Uterus (tissue), 4 donors: ENCODE measurements around the gene NTRK2. TPM values are rescaled to one million over a fixed set of nuclear protein-coding genes. Genes with fewer than 3 reads are reported as not detected.

ENCODE experiments used
- DNase-seq, 2 donors: peaks; one replicate each; pipeline ENCODE4 v3.0.0-alpha.2; 2019 to 2020
- H3K27ac ChIP-seq, 2 donors: fragments of 200-600 bp; sonication (generic); 1 replicate in 1 of 2; 2 replicates in 1 of 2; pipeline ENCODE4 v1.5.1; 2016 to 2018
- H3K27me3 ChIP-seq, 2 donors: fragments of 200-600 bp; sonication (generic); one replicate each; pipeline ENCODE4 v1.5.1; 2018 to 2019; ENCODE audit warnings: control low read depth in 1 of 2
- H3K36me3 ChIP-seq, 2 donors: fragments of 200-600 bp; sonication (generic); one replicate each; pipeline ENCODE4 v1.5.1; 2019; ENCODE audit warnings: control low read depth in 1 of 2
- H3K4me1 ChIP-seq, 2 donors: fragments of 200-600 bp; sonication (generic); one replicate each; pipeline ENCODE4 v1.5.1; 2018 to 2019; ENCODE audit warnings: control low read depth in 1 of 2
- H3K4me3 ChIP-seq, 2 donors: fragments of 200-600 bp; sonication (generic); 1 replicate in 1 of 2; 2 replicates in 1 of 2; pipeline ENCODE4 v1.5.1; 2018 to 2019; ENCODE audit warnings: mild to moderate bottlenecking in 1 of 2
- H3K9me3 ChIP-seq, 2 donors: fragments of 200-600 bp; sonication (generic); one replicate each; pipeline ENCODE4 v1.5.1; 2019; ENCODE audit warnings: control low read depth in 1 of 2
- CTCF ChIP-seq, 4 experiments: fragments of 200-600 bp in 2 of 4; fragments of 450-650 bp in 2 of 4; sonication (generic) in 2 of 4; IDR thresholded peaks; one replicate each; pipeline ENCODE4 v1.5.1; 2016 to 2019; ENCODE audit warnings: antibody characterized with exemption in 4 of 4, mild to moderate bottlenecking in 2 of 4, moderate library complexity in 1 of 4
- POLR2A ChIP-seq, 2 donors: fragments of 450-650 bp; IDR thresholded peaks; one replicate each; pipeline ENCODE4 v1.6.1; 2016; ENCODE audit warnings: antibody characterized with exemption in 2 of 2, mild to moderate bottlenecking in 1 of 2, moderate library complexity in 1 of 2
- intact Hi-C: fragments of 100-400 bp; cut with DNase I; formaldehyde crosslinking; loops from one replicate; pipeline ENCODE4 v1.15.1; 2023; ENCODE audit warnings: low total_unique reads
- total RNA-seq, 4 donors: library from RNA; depleted of rRNA in 3 of 4; stranded (reverse); fragments of >200 nt in 3 of 4; gene quantifications; one replicate each; pipeline versions ENCODE4 v1.1.0 to v1.2.4, GENCODE V29; 2014 to 2023
- donor health status: DM: yes; HTN: yes; CAD: no.

Gene NTRK2
- total RNA-seq, 4 donors from 2014 or later, result 6.5 to 23.2 (median 12.5) TPM

- intact Hi-C loops, result no loop called here
- no peaks in the 10 kb centered on the region for H3K36me3 ChIP-seq
- H3K4me3 ChIP-seq, result no peak overlapping the region
- no peak for TF ChIP-seq CTCF (IDR thresholded peaks at IDR 0.05)
- no peak for TF ChIP-seq POLR2A (IDR thresholded peaks at IDR 0.05)
- no peak overlapping the region for H3K27ac ChIP-seq
- DNase-seq, result peak; percentile 20 to 27
- H3K27me3 ChIP-seq, result no peaks in the 10 kb centered on the region
- no peaks in the 10 kb centered on the region for H3K9me3 ChIP-seq
- no peaks in the 10 kb centered on the region for H3K4me1 ChIP-seq
Observed at GRCh38 chr9:84851935-84852585, 182.5 kb downstream of the NTRK2 start.

DNA sequence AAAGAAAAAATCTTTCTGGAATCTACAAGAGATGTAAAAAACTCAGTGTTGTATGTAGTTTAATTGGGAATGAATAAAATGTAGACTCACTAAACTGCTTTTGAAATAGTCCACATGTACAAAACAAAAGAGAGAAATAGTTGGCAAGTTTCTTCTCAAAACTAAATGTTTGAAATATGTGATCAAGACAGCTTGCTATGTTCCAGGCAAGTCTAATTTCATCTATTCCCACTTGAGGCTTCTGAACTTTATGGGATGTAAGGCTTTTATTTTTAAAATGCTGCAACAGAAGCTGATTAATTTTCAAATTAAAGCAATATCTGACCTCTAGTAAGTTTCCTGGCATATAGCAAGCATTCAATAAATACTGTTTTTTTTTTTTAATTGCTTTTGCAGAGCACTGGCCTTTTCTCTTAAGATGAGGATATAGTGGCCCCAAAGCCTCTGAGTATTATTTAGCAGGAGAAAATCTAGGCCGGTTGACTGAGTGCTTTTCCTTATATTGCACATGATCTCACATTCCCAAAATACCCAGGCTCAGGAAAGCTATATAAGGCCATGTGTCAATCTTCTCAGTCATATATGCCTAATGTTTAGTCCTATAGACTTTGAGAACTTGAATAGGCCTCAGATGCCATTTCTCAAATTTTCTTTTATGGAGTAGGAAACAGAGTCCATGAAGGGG lies 183.2 kb downstream of the NTRK2 start:
- Histone ChIP-seq H3K36me3 (no peaks in the 10 kb centered on the region), H3K27me3 (no peaks in the 10 kb centered on the region), H3K4me1 (no peaks in the 10 kb centered on the region), H3K9me3 (no peaks in the 10 kb centered on the region), H3K4me3 (no peak overlapping the region), H3K27ac (peak overlapping the region in 1 of 2 donors; percentile 20)
- TF ChIP-seq CTCF (IDR thresholded peaks at IDR 0.05) (no peak), POLR2A (IDR thresholded peaks at IDR 0.05) (no peak)
- no peak for DNase-seq
- intact Hi-C loops, result no loop called here

DNA sequence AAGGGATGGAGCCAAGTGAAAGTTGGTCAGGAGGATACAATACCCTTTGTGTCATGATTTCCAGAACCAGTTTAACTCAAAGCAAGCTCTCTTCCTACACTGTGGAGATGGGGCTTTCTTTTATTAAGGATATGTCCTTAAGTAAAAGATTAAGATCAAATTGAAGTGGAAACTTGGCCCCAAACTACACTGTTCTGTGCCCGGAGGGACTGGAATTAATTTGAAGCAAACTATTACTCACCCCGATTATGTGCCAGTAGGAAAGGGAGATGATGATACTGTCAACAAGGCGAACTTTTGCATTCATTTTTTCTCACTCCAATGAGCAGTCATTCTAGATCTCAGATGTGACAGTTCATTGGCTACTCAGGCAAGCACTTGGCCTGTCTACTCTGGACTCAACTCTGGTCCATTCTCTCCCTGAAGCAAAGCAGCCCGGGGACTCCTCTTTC lies 186.7 kb downstream of the NTRK2 start:
- no peaks in the 10 kb centered on the region for H3K36me3 ChIP-seq
- TF ChIP-seq POLR2A (IDR thresholded peaks at IDR 0.05) (no peak), CTCF (IDR thresholded peaks at IDR 0.05) (no peak)
- no peaks in the 10 kb centered on the region for H3K4me1 ChIP-seq
- intact Hi-C loops, result no loop called here
- H3K4me3 ChIP-seq, result no peak overlapping the region
- no peaks in the 10 kb centered on the region for H3K9me3 ChIP-seq
- DNase-seq, result peak in 1 of 2 donors; percentile 38
- no peaks in the 10 kb centered on the region for H3K27me3 ChIP-seq
- H3K27ac ChIP-seq, result peak overlapping the region; percentile 49 to 54

GRCh38 chr9:84857211-84857610 lies 187.7 kb downstream of the NTRK2 start:
- Histone ChIP-seq H3K27ac (peak overlapping the region; percentile 49 to 54), H3K4me1 (no peaks in the 10 kb centered on the region), H3K4me3 (no peak overlapping the region), H3K27me3 (no peaks in the 10 kb centered on the region), H3K36me3 (no peaks in the 10 kb centered on the region), H3K9me3 (no peaks in the 10 kb centered on the region)
- TF ChIP-seq POLR2A (IDR thresholded peaks at IDR 0.05), result no peak
- TF ChIP-seq CTCF (IDR thresholded peaks at IDR 0.05), result no peak
- no peak for DNase-seq
- intact Hi-C loops, result no loop called here

- TF ChIP-seq CTCF (IDR thresholded peaks at IDR 0.05) (no peak), POLR2A (IDR thresholded peaks at IDR 0.05) (no peak)
- H3K27ac ChIP-seq, result no peak overlapping the region
- no peak for DNase-seq
- H3K4me3 ChIP-seq, result no peak overlapping the region
- intact Hi-C loops, result no loop called here
- H3K4me1 ChIP-seq, result no peaks in the 10 kb centered on the region
- no peaks in the 10 kb centered on the region for H3K27me3 ChIP-seq
- H3K9me3 ChIP-seq, result no peaks in the 10 kb centered on the region
- H3K36me3 ChIP-seq, result no peaks in the 10 kb centered on the region
Observed at GRCh38 chr9:84858364-84858763, 188.8 kb downstream of the NTRK2 start.
